ENCODE results near the gene MRPL52.

GRCh38 chr14:22797017-22797917 lies 32.4 kb upstream of the MRPL52 start:
- TF ChIP-seq EP300 (IDR thresholded peaks at IDR 0.05) (no peak), CTCF (IDR thresholded peaks at IDR 0.05) (no peak), POLR2A (IDR thresholded peaks at IDR 0.05) (no peak)
